ENCODE results near the gene RPL10A. TPM values are rescaled to one million over a fixed set of nuclear protein-coding genes. Genes with fewer than 3 reads are reported as not detected.
A peak's percentile ranks its signal among the peaks of the same experiment; 100 is the strongest.

RPL10A gene
- total and polyA plus RNA-seq, 2 of the 8 experiments (the other 6 are each of a cell fraction or from before 2014, with no cell fraction given): 1,893 to 2,948 TPM

GRCh38 chr6:35452183-35453090 is 15.8 kb upstream of the RPL10A start, which contains the start of gene FANCE (continued):
- TF ChIP-seq SIRT6 (IDR thresholded peaks at IDR 0.05; ENCODE audit: low read length) (no peak), ATF3 (IDR thresholded peaks at IDR 0.05; ENCODE audit: insufficient read depth, low read depth, low read length) (no peak), ASH2L (IDR thresholded peaks at IDR 0.05; ENCODE audit: low read length) (peak; percentile 35), RBBP5 (IDR thresholded peaks at IDR 0.05; ENCODE audit: borderline replicate concordance, low read depth, low read length) (peak; percentile 43; the same call in 1 of the 2 replicates), SUZ12 (IDR thresholded peaks at IDR 0.05; ENCODE audit: low read length) (no peak), PHF8 (conservative IDR thresholded peaks at IDR 0.05; ENCODE audit: low read depth, low read length) (0 out of 2 replicates have a peak, but pooled peaks have one; percentile 39), MAX (IDR thresholded peaks at IDR 0.05) (peak; percentile 44; the same call in 1 of the 2 replicates), TBP (IDR thresholded peaks at IDR 0.05; ENCODE audit: low read depth, low read length) (peak; percentile 16; the same call in 1 of the 2 replicates)

Measured in H1 (cell line).